ENCODE data around the gene URB2.

DNA sequence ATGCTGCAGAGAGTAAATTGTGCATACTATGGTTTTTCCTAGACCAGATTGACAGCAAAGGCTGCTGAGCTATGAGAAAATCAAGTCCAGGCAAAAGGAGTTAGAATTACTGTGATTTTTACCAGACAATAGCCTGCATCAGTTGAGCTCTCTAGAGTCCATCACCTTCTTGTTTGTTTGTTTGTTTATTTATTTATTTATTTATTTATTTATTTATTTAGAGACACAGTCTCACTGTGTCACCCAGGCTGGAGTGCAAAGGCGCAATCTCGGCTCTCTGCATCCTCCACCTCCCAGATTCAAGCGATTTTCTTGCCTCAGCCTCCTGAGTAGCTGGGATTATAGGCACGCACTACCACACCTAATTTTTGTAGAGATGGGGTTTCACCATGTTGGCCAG is 43.3 kb upstream of the URB2 start:
- TF ChIP-seq POLR2A (IDR thresholded peaks at IDR 0.05) (no peak), POLR2AphosphoS5 (IDR thresholded peaks at IDR 0.05) (no peak)
- TF ChIP-seq, protein P1, sequence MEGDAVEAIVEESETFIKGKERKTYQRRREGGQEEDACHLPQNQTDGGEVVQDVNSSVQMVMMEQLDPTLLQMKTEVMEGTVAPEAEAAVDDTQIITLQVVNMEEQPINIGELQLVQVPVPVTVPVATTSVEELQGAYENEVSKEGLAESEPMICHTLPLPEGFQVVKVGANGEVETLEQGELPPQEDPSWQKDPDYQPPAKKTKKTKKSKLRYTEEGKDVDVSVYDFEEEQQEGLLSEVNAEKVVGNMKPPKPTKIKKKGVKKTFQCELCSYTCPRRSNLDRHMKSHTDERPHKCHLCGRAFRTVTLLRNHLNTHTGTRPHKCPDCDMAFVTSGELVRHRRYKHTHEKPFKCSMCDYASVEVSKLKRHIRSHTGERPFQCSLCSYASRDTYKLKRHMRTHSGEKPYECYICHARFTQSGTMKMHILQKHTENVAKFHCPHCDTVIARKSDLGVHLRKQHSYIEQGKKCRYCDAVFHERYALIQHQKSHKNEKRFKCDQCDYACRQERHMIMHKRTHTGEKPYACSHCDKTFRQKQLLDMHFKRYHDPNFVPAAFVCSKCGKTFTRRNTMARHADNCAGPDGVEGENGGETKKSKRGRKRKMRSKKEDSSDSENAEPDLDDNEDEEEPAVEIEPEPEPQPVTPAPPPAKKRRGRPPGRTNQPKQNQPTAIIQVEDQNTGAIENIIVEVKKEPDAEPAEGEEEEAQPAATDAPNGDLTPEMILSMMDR (IDR thresholded peaks at IDR 0.05) = no peak

Data from suprapubic skin (tissue), 4 donors.